ENCODE data around the gene ATG16L1. TPM values are rescaled to one million over a fixed set of nuclear protein-coding genes. Genes with fewer than 3 reads are reported as not detected.
A peak's percentile ranks its signal among the peaks of the same experiment; 100 is the strongest.

The ATG16L1 gene
- total RNA-seq, 1 experiment from 2014 or later, result 43.2 TPM

DNA sequence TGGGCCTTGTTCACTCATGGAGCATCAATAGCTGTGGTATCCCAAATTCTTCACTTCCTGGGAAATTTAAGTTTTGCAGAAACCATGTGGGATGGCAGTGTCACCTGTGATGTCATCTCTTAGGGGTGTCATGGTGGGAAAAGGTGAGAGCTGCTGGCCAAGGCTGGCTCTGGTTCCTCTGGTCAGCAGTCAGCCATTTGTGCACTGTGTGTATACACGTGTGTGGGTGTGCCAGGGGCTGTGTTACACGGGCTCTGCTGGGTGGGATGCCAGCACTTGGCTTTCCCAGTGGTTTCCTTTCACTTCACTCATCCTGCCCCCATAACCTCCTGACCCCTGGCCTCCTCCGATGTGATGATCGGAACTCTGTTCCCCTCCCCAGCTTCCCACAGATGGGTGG lies 77.4 kb downstream of the ATG16L1 start:
- intact Hi-C loops (cut with micrococcal nuclease; ENCODE audit: unreplicated experiment), result no loop called here
- Histone ChIP-seq H3K36me3 (ENCODE audit: insufficient read depth, low read length, poor library complexity, severe bottlenecking) (no peaks in the 10 kb centered on the region), H3K4me1 (ENCODE audit: insufficient read depth, low read length, poor library complexity, severe bottlenecking) (peaks cover 36% of the 10 kb centered on the region), H3K27ac (ENCODE audit: low read depth, low read length, poor library complexity, severe bottlenecking) (peak overlapping the region; percentile 89), H3K27me3 (replicated peaks; ENCODE audit: insufficient read depth, low read depth, low read length, poor library complexity) (no peaks in the 10 kb centered on the region), H3K9me3 (ENCODE audit: low read depth, low read length, poor library complexity, severe bottlenecking) (no peaks in the 10 kb centered on the region), H3K4me3 (ENCODE audit: low read depth, low read length, poor library complexity, severe bottlenecking) (no peak overlapping the region)
- CTCF ChIA-PET, result interaction anchor here (0.6 kb wide), 1 partner anchor 25 kb away, joined by 8 read pairs; no protein-coding TSS in a partner anchor
- POLR2A ChIA-PET (ENCODE audit: low non-redundant PET), result no interaction called here
- TF ChIP-seq CTCF (conservative IDR thresholded peaks at IDR 0.05; ENCODE audit: low read depth, low read length) (no peak), EZH2 (IDR thresholded peaks at IDR 0.05; ENCODE audit: borderline replicate concordance, low read depth, low read length, poor library complexity, severe bottlenecking) (no peak)
- no peak for DNase-seq (ENCODE audit: low spot score)
- BruUV-seq (replicated peaks), result no TSS peak

GRCh38 chr2:233329489-233330135 lies 78.1 kb downstream of the ATG16L1 start:
- ChIA-PET POLR2A (ENCODE audit: low non-redundant PET) (interaction anchor here (0.6 kb wide), 1 partner anchor 1325 kb away, joined by 3 read pairs; no protein-coding TSS in a partner anchor), CTCF (no interaction called here)
- Histone ChIP-seq H3K4me3 (ENCODE audit: low read depth, low read length, poor library complexity, severe bottlenecking) (no peak overlapping the region), H3K4me1 (ENCODE audit: insufficient read depth, low read length, poor library complexity, severe bottlenecking) (peaks cover 37% of the 10 kb centered on the region), H3K36me3 (ENCODE audit: insufficient read depth, low read length, poor library complexity, severe bottlenecking) (no peaks in the 10 kb centered on the region), H3K27ac (ENCODE audit: low read depth, low read length, poor library complexity, severe bottlenecking) (peak overlapping the region; percentile 89), H3K9me3 (ENCODE audit: low read depth, low read length, poor library complexity, severe bottlenecking) (no peaks in the 10 kb centered on the region), H3K27me3 (replicated peaks; ENCODE audit: insufficient read depth, low read depth, low read length, poor library complexity) (no peaks in the 10 kb centered on the region)
- peak; percentile 93 for DNase-seq (ENCODE audit: low spot score)
- intact Hi-C loops (cut with micrococcal nuclease; ENCODE audit: unreplicated experiment), result loop anchor here (2.0 kb wide), 1 partner anchor 21 kb away; no protein-coding TSS in a partner anchor
- TF ChIP-seq EZH2 (IDR thresholded peaks at IDR 0.05; ENCODE audit: borderline replicate concordance, low read depth, low read length, poor library complexity, severe bottlenecking), result no peak
- no peak for TF ChIP-seq CTCF (conservative IDR thresholded peaks at IDR 0.05; ENCODE audit: low read depth, low read length)
- BruUV-seq (replicated peaks), result no TSS peak

DNA sequence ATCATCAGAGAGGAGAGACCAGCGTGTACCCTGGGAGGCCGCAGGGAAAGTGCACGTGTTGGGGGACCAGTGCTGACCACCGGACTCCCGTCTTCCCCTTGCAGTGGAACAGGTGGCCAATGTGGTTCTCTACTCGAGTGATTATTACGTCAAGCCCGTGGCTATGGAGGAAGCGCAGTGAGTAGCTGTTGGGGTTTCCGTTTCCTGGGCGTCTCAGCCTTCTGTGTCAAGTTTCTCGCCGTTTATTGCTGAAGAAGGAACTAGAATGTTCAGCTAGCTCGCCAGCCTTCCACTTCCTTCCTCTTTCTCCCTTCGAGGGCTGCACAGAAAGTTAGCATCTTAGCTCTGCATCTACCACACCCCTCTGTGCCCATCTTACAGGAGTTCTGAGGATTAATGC lies 80.1 kb downstream of the ATG16L1 start:
- POLR2A ChIA-PET (ENCODE audit: low non-redundant PET), result no interaction called here
- no TSS peak for BruUV-seq (replicated peaks)

More for the DNA sequence above, 80.1 kb downstream of the ATG16L1 start:
- intact Hi-C loops (cut with micrococcal nuclease; ENCODE audit: unreplicated experiment), result loop anchor here (2.0 kb wide), 1 partner anchor 19 kb away; no protein-coding TSS in a partner anchor
- Histone ChIP-seq H3K27ac (ENCODE audit: low read depth, low read length, poor library complexity, severe bottlenecking) (peak overlapping the region; percentile 79), H3K27me3 (replicated peaks; ENCODE audit: insufficient read depth, low read depth, low read length, poor library complexity) (no peaks in the 10 kb centered on the region), H3K9me3 (ENCODE audit: low read depth, low read length, poor library complexity, severe bottlenecking) (no peaks in the 10 kb centered on the region), H3K4me3 (ENCODE audit: low read depth, low read length, poor library complexity, severe bottlenecking) (no peak overlapping the region), H3K36me3 (ENCODE audit: insufficient read depth, low read length, poor library complexity, severe bottlenecking) (no peaks in the 10 kb centered on the region), H3K4me1 (ENCODE audit: insufficient read depth, low read length, poor library complexity, severe bottlenecking) (peaks cover 37% of the 10 kb centered on the region)
- CTCF ChIA-PET, result no interaction called here
- peak; percentile 45 for DNase-seq (ENCODE audit: low spot score)
- TF ChIP-seq CTCF (conservative IDR thresholded peaks at IDR 0.05; ENCODE audit: low read depth, low read length) (no peak), EZH2 (IDR thresholded peaks at IDR 0.05; ENCODE audit: borderline replicate concordance, low read depth, low read length, poor library complexity, severe bottlenecking) (no peak)
